ENCODE results near the gene SLC31A2.

GRCh38 chr9:113129466-113129865 lies 21.3 kb upstream of the SLC31A2 start:
- TF ChIP-seq CTCF (IDR thresholded peaks at IDR 0.05) = no peak
- TF ChIP-seq POLR2A (IDR thresholded peaks at IDR 0.05) = no peak
- no peak for TF ChIP-seq EP300 (IDR thresholded peaks at IDR 0.05)

Measured in ovary (tissue), 3 donors.